NCI-H2107 treated with DMSO at 0.1 percent for 48 hours (cell line): ENCODE results near the gene OR10J5.
"Not testable (repeated sequence)": the region's sequence is repeated elsewhere in the genome, so short reads cannot be mapped to it uniquely, and the experiment has no call there.

ENCODE experiments used
- DNase-seq: peaks from one replicate; lab custom pipeline; 2025; ENCODE audit not compliant: unreplicated experiment; lab: John Stamatoyannopoulos, UW

Gene OR10J5, protein sequence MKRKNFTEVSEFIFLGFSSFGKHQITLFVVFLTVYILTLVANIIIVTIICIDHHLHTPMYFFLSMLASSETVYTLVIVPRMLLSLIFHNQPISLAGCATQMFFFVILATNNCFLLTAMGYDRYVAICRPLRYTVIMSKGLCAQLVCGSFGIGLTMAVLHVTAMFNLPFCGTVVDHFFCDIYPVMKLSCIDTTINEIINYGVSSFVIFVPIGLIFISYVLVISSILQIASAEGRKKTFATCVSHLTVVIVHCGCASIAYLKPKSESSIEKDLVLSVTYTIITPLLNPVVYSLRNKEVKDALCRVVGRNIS

GRCh38 chr1:159535907-159536306 lies at the start of gene OR10J5:
Gene OR10J5, minus strand, starts transcription at chr1:159536007. Its CDS starts 0 bp downstream, at chr1:159536007.
- no peak for DNase-seq

DNA sequence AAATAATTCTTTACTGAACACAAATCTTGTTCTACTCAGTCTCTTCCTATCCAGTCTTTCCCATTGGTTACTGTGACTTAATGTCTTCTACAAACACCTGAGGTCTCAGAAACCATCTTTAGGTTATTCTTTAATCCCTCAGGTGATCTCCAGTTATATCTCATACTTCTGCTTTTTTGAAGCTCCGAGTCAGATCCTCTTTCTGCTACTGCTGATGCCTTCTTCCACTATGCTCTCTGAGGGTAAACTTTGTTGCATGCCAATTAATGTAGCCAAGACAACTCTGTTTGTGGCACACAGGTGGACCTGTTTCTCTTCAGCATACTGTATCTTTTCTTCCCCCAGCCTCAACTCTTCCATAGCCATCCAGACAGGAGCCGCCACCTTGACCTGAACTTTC lies 48.7 kb upstream of the OR10J5 start:
- DNase-seq = no peak

GRCh38 chr1:159581422-159581821 lies 45.6 kb upstream of the OR10J5 start:
- DNase-seq = no peak

- DNase-seq = no peak
Observed at GRCh38 chr1:159580340-159580739, 44.5 kb upstream of the OR10J5 start.

GRCh38 chr1:159577446-159577845 lies 41.6 kb upstream of the OR10J5 start:
- DNase-seq = no peak

DNA sequence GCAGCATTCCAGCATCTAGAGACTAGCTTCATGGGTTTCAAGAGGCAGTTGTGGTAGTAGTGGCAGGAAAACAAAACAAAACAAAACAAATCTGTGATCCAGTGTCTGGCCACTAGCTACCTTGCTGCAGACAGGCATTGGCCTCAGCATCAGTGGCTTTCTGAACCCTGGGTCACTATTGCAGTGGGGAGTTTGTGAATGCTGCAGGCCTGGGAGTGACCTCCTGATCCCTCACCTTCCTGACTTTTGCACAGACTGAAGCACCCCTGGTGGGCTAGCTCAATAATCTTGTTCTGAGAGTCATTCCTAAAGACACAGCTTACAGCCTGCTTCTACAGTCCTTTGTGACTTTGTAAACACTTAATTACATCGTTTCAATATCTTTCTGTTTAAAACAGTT lies 26.9 kb upstream of the OR10J5 start:
- no peak for DNase-seq

GRCh38 chr1:159561497-159561896 lies 25.7 kb upstream of the OR10J5 start:
- no peak for DNase-seq

- DNase-seq = no peak
Observed at GRCh38 chr1:159560599-159560998, 24.8 kb upstream of the OR10J5 start.

- no peak for DNase-seq
Observed at GRCh38 chr1:159556931-159557369, 21.1 kb upstream of the OR10J5 start.

- DNase-seq = no peak
Observed at GRCh38 chr1:159554696-159555095, 18.9 kb upstream of the OR10J5 start.

DNA sequence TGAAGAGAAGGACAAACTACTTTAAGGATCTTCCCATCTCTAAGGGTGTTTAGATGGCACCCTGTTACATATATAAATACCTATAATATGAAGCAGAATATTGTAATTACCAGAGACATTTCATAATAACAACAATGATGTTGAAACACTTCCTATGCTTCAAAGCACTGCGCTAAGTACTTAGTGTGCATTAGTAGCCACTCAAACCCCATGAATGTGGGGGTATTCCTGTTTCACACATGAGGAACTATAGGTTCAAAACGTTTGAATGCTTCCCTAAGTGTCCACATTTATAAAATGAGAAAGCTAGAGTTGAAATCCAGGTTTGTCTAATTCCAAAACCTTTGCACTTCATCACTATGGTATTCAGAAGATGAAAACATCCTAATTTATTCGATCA lies 18.5 kb upstream of the OR10J5 start:
- DNase-seq = no peak

DNA sequence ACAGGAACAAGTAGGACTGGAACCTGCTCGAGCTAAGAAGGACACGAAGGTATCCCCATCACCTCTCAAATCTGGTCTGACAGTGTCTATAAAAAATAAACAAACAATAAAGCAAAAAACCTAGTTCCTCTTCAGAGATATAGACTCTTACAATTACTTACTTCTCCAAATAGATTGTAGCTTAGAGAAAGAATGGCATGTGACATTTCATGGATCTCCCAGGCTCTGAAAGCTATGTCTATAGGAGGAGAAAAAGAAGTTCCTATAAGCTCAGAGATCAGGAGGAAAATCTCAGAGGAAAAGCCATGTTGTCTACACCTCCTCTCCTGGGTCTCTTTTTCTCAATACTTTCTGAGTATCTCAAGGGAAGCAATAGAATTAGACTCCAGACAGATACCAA lies 12.3 kb upstream of the OR10J5 start:
- DNase-seq = no peak

- no peak for DNase-seq
Observed at GRCh38 chr1:159532922-159533321, 2.9 kb downstream of the OR10J5 start.

DNA sequence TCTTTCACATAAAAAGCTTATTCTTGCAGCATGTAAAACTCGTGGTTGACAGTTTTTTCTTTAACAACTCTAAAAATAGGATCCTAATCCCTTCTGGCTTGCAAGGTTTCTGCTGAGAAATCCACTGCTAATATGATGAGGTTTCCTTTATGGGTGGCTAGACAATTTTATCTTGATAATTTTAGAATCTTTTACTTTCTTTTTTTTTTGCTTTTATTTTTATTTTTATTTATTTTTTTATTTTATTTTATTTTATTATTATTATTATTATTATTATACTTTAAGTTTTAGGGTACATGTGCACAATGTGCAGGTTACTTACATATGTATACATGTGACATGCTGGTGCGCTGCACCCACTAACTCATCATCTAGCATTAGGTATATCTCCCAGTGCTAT lies 11.0 kb downstream of the OR10J5 start:
- not testable (repeated sequence) for DNase-seq

- DNase-seq = no peak
Observed at GRCh38 chr1:159510229-159510541, 25.6 kb downstream of the OR10J5 start.

GRCh38 chr1:159509440-159510228 lies 26.2 kb downstream of the OR10J5 start:
- DNase-seq = no peak

DNA sequence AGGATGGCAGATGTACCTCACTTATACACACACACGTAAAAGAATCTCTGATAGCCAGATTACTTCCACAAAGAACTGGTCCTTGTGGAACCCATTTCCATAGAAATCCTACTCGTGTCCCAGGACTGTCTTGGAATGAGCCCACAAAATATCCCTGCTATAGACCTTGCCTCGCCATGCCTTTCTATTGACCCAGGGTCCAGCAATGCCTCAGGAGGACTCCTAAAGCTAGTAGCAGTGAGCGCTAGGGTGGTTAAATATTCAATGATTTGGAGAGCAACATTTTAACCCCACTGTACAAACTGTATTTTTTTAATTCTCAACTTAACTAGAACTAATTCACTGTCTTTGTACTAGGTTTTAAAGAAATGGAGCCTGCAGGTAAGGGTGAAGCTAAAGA lies 26.9 kb downstream of the OR10J5 start:
- DNase-seq = no peak

- DNase-seq = no peak
Observed at GRCh38 chr1:159505676-159506075, 30.1 kb downstream of the OR10J5 start.

- DNase-seq = no peak
Observed at GRCh38 chr1:159501082-159501481, 34.7 kb downstream of the OR10J5 start.

- DNase-seq = not testable (repeated sequence)
Observed at GRCh38 chr1:159494513-159495210, 41.1 kb downstream of the OR10J5 start.

GRCh38 chr1:159493354-159493753 lies 42.5 kb downstream of the OR10J5 start:
- no peak for DNase-seq
